Chondrocyte (in vitro differentiated cells): ENCODE measurements around the gene GNA12. TPM values are rescaled to one million over a fixed set of nuclear protein-coding genes. Genes with fewer than 3 reads are reported as not detected.

Source experiments
- DNase-seq: peaks from one replicate; pipeline ENCODE4 v3.0.0; 2021; ENCODE audit warnings: mixed read lengths, low spot score
- H3K27ac Mint-ChIP-seq: one replicate; pipeline ENCODE4 v1.8.0; 2021; ENCODE audit warnings: mild to moderate bottlenecking, moderate library complexity, mixed read lengths; ENCODE audit not compliant: unreplicated experiment
- H3K27me3 Mint-ChIP-seq: 2 replicates; pipeline ENCODE4 v1.8.0; 2021; ENCODE audit warnings: low read depth, mixed read lengths
- H3K36me3 Mint-ChIP-seq: 2 replicates; pipeline ENCODE4 v1.8.0; 2021; ENCODE audit warnings: low read depth, mixed read lengths
- H3K4me1 Mint-ChIP-seq: 2 replicates; pipeline ENCODE4 v1.8.0; 2021; ENCODE audit warnings: low read depth, mild to moderate bottlenecking, mixed read lengths
- H3K4me3 Mint-ChIP-seq: one replicate; pipeline ENCODE4 v1.8.0; 2021; ENCODE audit warnings: mild to moderate bottlenecking, moderate library complexity, mixed read lengths; ENCODE audit not compliant: unreplicated experiment
- H3K9me3 Mint-ChIP-seq: 2 replicates; pipeline ENCODE4 v1.8.0; 2021; ENCODE audit warnings: low read depth, mixed read lengths
- CTCF ChIP-seq: fragments of 200-600 bp; sonication (generic); IDR thresholded peaks from 2 replicates; pipeline ENCODE4 v1.5.0; 2021; ENCODE audit warnings: antibody characterized with exemption, mild to moderate bottlenecking, moderate library complexity
- total RNA-seq: library from RNA; stranded (reverse); gene quantifications from 3 replicates; pipeline ENCODE4 v1.2.1, GENCODE V29; 2021

Gene GNA12
- total RNA-seq, 1 donor from 2014 or later = 111 TPM

GRCh38 chr7:2732388-2732787, 111.7 kb downstream of the GNA12 start:
- H3K9me3 Mint-ChIP-seq = peaks cover 2% of the 10 kb centered on the region
- peak overlapping the region; percentile 1 for H3K27ac Mint-ChIP-seq
- DNase-seq = peak; percentile 11
- no peak for TF ChIP-seq CTCF
- H3K4me1 Mint-ChIP-seq = peaks cover 50% of the 10 kb centered on the region
- no peaks in the 10 kb centered on the region for H3K27me3 Mint-ChIP-seq
- H3K36me3 Mint-ChIP-seq = peaks cover 28% of the 10 kb centered on the region
- no peak overlapping the region for H3K4me3 Mint-ChIP-seq

- Mint-ChIP-seq H3K27ac (no peak overlapping the region), H3K9me3 (peaks cover 2% of the 10 kb centered on the region), H3K4me3 (no peak overlapping the region), H3K36me3 (peaks cover 30% of the 10 kb centered on the region), H3K4me1 (peaks cover 50% of the 10 kb centered on the region), H3K27me3 (no peaks in the 10 kb centered on the region)
- TF ChIP-seq CTCF = no peak
- peak; percentile 90 for DNase-seq
Measured at GRCh38 chr7:2730846-2731770, 113.0 kb downstream of the GNA12 start.

- peak; percentile 68 for DNase-seq
- Mint-ChIP-seq H3K27me3 (no peaks in the 10 kb centered on the region), H3K27ac (peak overlapping the region; percentile 61), H3K36me3 (peaks cover 34% of the 10 kb centered on the region), H3K4me1 (peaks cover 47% of the 10 kb centered on the region), H3K4me3 (no peak overlapping the region), H3K9me3 (peaks cover 2% of the 10 kb centered on the region)
- TF ChIP-seq CTCF = no peak
Measured at GRCh38 chr7:2729893-2730716, 114.0 kb downstream of the GNA12 start.

- DNase-seq = peak; percentile 72
Measured at GRCh38 chr7:2729031-2729892, 114.8 kb downstream of the GNA12 start.

More at GRCh38 chr7:2729031-2729892, 114.8 kb downstream of the GNA12 start:
- H3K36me3 Mint-ChIP-seq = peaks cover 34% of the 10 kb centered on the region
- no peak overlapping the region for H3K4me3 Mint-ChIP-seq
- peaks cover 43% of the 10 kb centered on the region for H3K4me1 Mint-ChIP-seq
- TF ChIP-seq CTCF = no peak
- H3K9me3 Mint-ChIP-seq = peaks cover 2% of the 10 kb centered on the region
- peak overlapping the region; percentile 87 for H3K27ac Mint-ChIP-seq
- H3K27me3 Mint-ChIP-seq = no peaks in the 10 kb centered on the region
